Caco-2 (cell line): ENCODE results near the gene ANKRD26. TPM values are rescaled to one million over a fixed set of nuclear protein-coding genes. Genes with fewer than 3 reads are reported as not detected.

Source experiments
- BruUV-seq: library from RNA; stranded (reverse); fragments of 400-500 nt; replicated peaks from 2 replicates; lab custom pipeline; 2021; lab: Mats Ljungman, UMichigan
- CTCF ChIA-PET: fragments of 300-600 bp; sonication (Branson Sonifier 250); formaldehyde crosslinking; loops from one replicate; lab custom pipeline; 2022; ENCODE audit warnings: antibody characterized with exemption; lab: Charles Lee
- POLR2A ChIA-PET: fragments of 300-600 bp; sonication (Branson Sonifier 250); formaldehyde crosslinking; loops from one replicate; lab custom pipeline; 2022; ENCODE audit warnings: antibody characterized with exemption; lab: Charles Lee
- DNase-seq, 2 experiments: peaks; one replicate each; pipeline versions ENCODE4 v3.0.0 to v3.0.0-alpha.2; 2020 to 2022
- H3K27me3 ChIP-seq: replicated peaks from 2 replicates; pipeline ENCODE4 v1.6.0; 2011; ENCODE audit warnings: low read length; ENCODE audit not compliant: control insufficient read depth, insufficient read depth
- H3K36me3 ChIP-seq: 2 replicates; pipeline ENCODE4 v1.5.1; 2011; ENCODE audit warnings: low read length; ENCODE audit not compliant: control insufficient read depth, insufficient read depth
- H3K4me1 ChIP-seq: fragments of 250-450 bp; sonication (Bioruptor Pico); 2 replicates; pipeline ENCODE4 v1.5.1; 2020; ENCODE audit warnings: mild to moderate bottlenecking
- H3K4me3 ChIP-seq: 2 replicates; pipeline ENCODE4 v1.5.1; 2011; ENCODE audit warnings: low read depth, mild to moderate bottlenecking, control low read depth, low read length
- H3K9me3 ChIP-seq: fragments of 250-450 bp; sonication (Bioruptor Pico); 2 replicates; pipeline ENCODE4 v1.5.1; 2020; ENCODE audit warnings: mild to moderate bottlenecking, moderate library complexity
- H3K27ac Mint-ChIP-seq: one replicate; pipeline ENCODE4 v1.8.0; 2022; ENCODE audit warnings: mixed read lengths; ENCODE audit not compliant: unreplicated experiment
- H3K27me3 Mint-ChIP-seq: one replicate; pipeline ENCODE4 v1.8.0; 2022; ENCODE audit warnings: mixed read lengths; ENCODE audit not compliant: insufficient read depth, unreplicated experiment
- H3K36me3 Mint-ChIP-seq: one replicate; pipeline ENCODE4 v1.8.0; 2022; ENCODE audit warnings: mild to moderate bottlenecking, mixed read lengths; ENCODE audit not compliant: insufficient read depth, unreplicated experiment
- H3K4me1 Mint-ChIP-seq: one replicate; pipeline ENCODE4 v1.8.0; 2022; ENCODE audit warnings: low read depth, mixed read lengths; ENCODE audit not compliant: unreplicated experiment
- H3K4me3 Mint-ChIP-seq: one replicate; pipeline ENCODE4 v1.8.0; 2022; ENCODE audit warnings: mild to moderate bottlenecking, moderate library complexity, mixed read lengths; ENCODE audit not compliant: unreplicated experiment
- H3K9me3 Mint-ChIP-seq: one replicate; pipeline ENCODE4 v1.8.0; 2022; ENCODE audit warnings: mixed read lengths; ENCODE audit not compliant: unreplicated experiment
- CTCF ChIP-seq, 2 experiments: fragments of 200-600 bp in 1 of 2; IDR thresholded peaks; 1 replicate in 1 of 2; 2 replicates in 1 of 2; pipeline versions ENCODE4 v1.5.1 to v1.8.0; 2011 to 2022; ENCODE audit warnings: antibody characterized with exemption in 1 of 2, control low read depth in 1 of 2, inconsistent platforms in 1 of 2, low read depth in 1 of 2, low read length in 1 of 2, mild to moderate bottlenecking in 1 of 2, moderate library complexity in 1 of 2; ENCODE audit not compliant: insufficient read depth in 1 of 2, severe bottlenecking in 1 of 2, unreplicated experiment in 1 of 2
- intact Hi-C: fragments of 100-400 bp; cut with micrococcal nuclease; formaldehyde crosslinking; loops from one replicate; pipeline ENCODE4 v1.10.0; 2022; ENCODE audit not compliant: unreplicated experiment
- total RNA-seq: library from RNA; stranded (reverse); gene quantifications from 2 replicates; pipeline ENCODE4 v1.2.3, GENCODE V29; 2022

ANKRD26 gene
- total RNA-seq, 1 experiment from 2014 or later, result 16.2 TPM

GRCh38 chr10:27143686-27144085 lies 43.4 kb upstream of the ANKRD26 start:
- Mint-ChIP-seq H3K9me3 (no peaks in the 10 kb centered on the region), H3K27me3 (no peaks in the 10 kb centered on the region), H3K4me3 (no peak overlapping the region), H3K4me1 (no peaks in the 10 kb centered on the region), H3K36me3 (peaks cover 88% of the 10 kb centered on the region), H3K27ac (no peak overlapping the region)
- no TSS peak for BruUV-seq
- Histone ChIP-seq H3K36me3 (no peaks in the 10 kb centered on the region; the same call in 1 of the 2 replicates), H3K4me3 (no peak overlapping the region), H3K27me3 (no peaks in the 10 kb centered on the region), H3K9me3 (no peaks in the 10 kb centered on the region), H3K4me1 (no peaks in the 10 kb centered on the region)
- intact Hi-C loops, result no loop called here
- no peak for DNase-seq
- POLR2A ChIA-PET, result no interaction called here
- TF ChIP-seq CTCF (IDR thresholded peaks at IDR 0.05; ENCODE audit: insufficient read depth in 1 of 2, low read depth in 1 of 2, low read length in 1 of 2, severe bottlenecking in 1 of 2, unreplicated experiment in 1 of 2), result no peak
- CTCF ChIA-PET, result no interaction called here

GRCh38 chr10:27138277-27138676 lies 38.0 kb upstream of the ANKRD26 start:
- Histone ChIP-seq H3K27me3 (no peaks in the 10 kb centered on the region), H3K9me3 (no peaks in the 10 kb centered on the region), H3K36me3 (no peaks in the 10 kb centered on the region; the same call in 1 of the 2 replicates), H3K4me3 (no peak overlapping the region), H3K4me1 (no peaks in the 10 kb centered on the region)
- no peak for TF ChIP-seq CTCF (IDR thresholded peaks at IDR 0.05; ENCODE audit: insufficient read depth in 1 of 2, low read depth in 1 of 2, low read length in 1 of 2, severe bottlenecking in 1 of 2, unreplicated experiment in 1 of 2)
- H3K4me3 Mint-ChIP-seq, result no peak overlapping the region
- H3K27me3 Mint-ChIP-seq, result no peaks in the 10 kb centered on the region
- no peak overlapping the region for H3K27ac Mint-ChIP-seq
- H3K36me3 Mint-ChIP-seq, result peaks cover 79% of the 10 kb centered on the region
- intact Hi-C loops, result no loop called here
- POLR2A ChIA-PET, result no interaction called here
- H3K4me1 Mint-ChIP-seq, result no peaks in the 10 kb centered on the region
- BruUV-seq, result no TSS peak
- no peaks in the 10 kb centered on the region for H3K9me3 Mint-ChIP-seq
- no peak for DNase-seq
- CTCF ChIA-PET, result no interaction called here

- no peaks in the 10 kb centered on the region for H3K4me1 ChIP-seq
- no peaks in the 10 kb centered on the region for H3K27me3 ChIP-seq
- no peak for DNase-seq
- POLR2A ChIA-PET, result no interaction called here
- H3K27ac Mint-ChIP-seq, result no peak overlapping the region
- intact Hi-C loops, result no loop called here
- BruUV-seq, result no TSS peak
- H3K4me3 ChIP-seq, result no peak overlapping the region
- H3K36me3 ChIP-seq, result peaks cover 3% of the 10 kb centered on the region
- no peaks in the 10 kb centered on the region for H3K27me3 Mint-ChIP-seq
- H3K36me3 Mint-ChIP-seq, result peaks cover 85% of the 10 kb centered on the region
- H3K9me3 ChIP-seq, result no peaks in the 10 kb centered on the region
- CTCF ChIA-PET, result no interaction called here
- H3K4me1 Mint-ChIP-seq, result peaks cover 6% of the 10 kb centered on the region
- no peak overlapping the region for H3K4me3 Mint-ChIP-seq
- TF ChIP-seq CTCF (IDR thresholded peaks at IDR 0.05; ENCODE audit: insufficient read depth in 1 of 2, low read depth in 1 of 2, low read length in 1 of 2, severe bottlenecking in 1 of 2, unreplicated experiment in 1 of 2), result no peak
- H3K9me3 Mint-ChIP-seq, result no peaks in the 10 kb centered on the region
Observed at GRCh38 chr10:27134371-27134770, 34.1 kb upstream of the ANKRD26 start.
